Thyroid gland (tissue), 4 donors: Measurements from ENCODE around the gene SRRM2. TPM values are rescaled to one million over a fixed set of nuclear protein-coding genes. Genes with fewer than 3 reads are reported as not detected.

ENCODE experiments used
- DNase-seq, 2 donors: peaks; one replicate each; pipeline ENCODE4 v3.0.0-alpha.2; 2019
- H3K27ac ChIP-seq, 3 donors: fragments of 200-600 bp; sonication (generic); 1 replicate in 2 of 3; 2 replicates in 1 of 3; pipeline ENCODE4 v1.5.1; 2016 to 2019; ENCODE audit warnings: mild to moderate bottlenecking in 1 of 3, moderate library complexity in 1 of 3
- H3K27me3 ChIP-seq: fragments of 200-600 bp; sonication (generic); one replicate; pipeline ENCODE4 v1.5.1; 2019
- H3K36me3 ChIP-seq, 2 donors: fragments of 200-600 bp; sonication (generic); one replicate each; pipeline ENCODE4 v1.5.1; 2016 to 2019
- H3K4me1 ChIP-seq, 2 donors: fragments of 200-600 bp; sonication (generic); one replicate each; pipeline ENCODE4 v1.5.1; 2017 to 2019
- H3K4me3 ChIP-seq, 3 donors: fragments of 200-600 bp; sonication (generic); replicated peaks in 1 of 3; 1 replicate in 2 of 3; 2 replicates in 1 of 3; pipeline ENCODE4 v1.5.1; 2016; ENCODE audit warnings: mild to moderate bottlenecking in 1 of 3
- H3K9me3 ChIP-seq: fragments of 200-600 bp; sonication (generic); one replicate; pipeline ENCODE4 v1.5.1; 2017
- POLR2A ChIP-seq, 2 donors: fragments of 450-650 bp; IDR thresholded peaks; one replicate each; pipeline ENCODE4 v1.6.1; 2017; ENCODE audit warnings: antibody characterized with exemption in 2 of 2, mild to moderate bottlenecking in 2 of 2, moderate library complexity in 1 of 2
- WGBS, 2 donors: methylation state at CpG; one replicate each; pipeline ENCODE4 v1.1.5; 2017; 5-methylcytosine and 5-hydroxymethylcytosine counted together
- intact Hi-C: fragments of 100-400 bp; cut with DNase I; formaldehyde crosslinking; loops from one replicate; pipeline ENCODE4 v1.15.1; 2023
- total RNA-seq, 4 donors: library from RNA; depleted of rRNA; stranded (reverse); fragments of >200 nt; gene quantifications; one replicate each; pipeline ENCODE4 v1.2.3, GENCODE V29; 2016
- TF ChIP-seq, protein P1 (sequence below), 6 experiments: fragments of 200-600 bp in 3 of 6; fragments of 450-650 bp in 3 of 6; sonication (generic) in 3 of 6; IDR thresholded peaks; one replicate each; pipeline ENCODE4 v1.5.1; 2016 to 2019; ENCODE audit warnings: antibody characterized with exemption in 6 of 6, mild to moderate bottlenecking in 2 of 6, inconsistent platforms in 1 of 6, moderate library complexity in 1 of 6

Gene SRRM2
- total RNA-seq, 4 donors from 2014 or later = 262 to 378 (median 312) TPM

DNA sequence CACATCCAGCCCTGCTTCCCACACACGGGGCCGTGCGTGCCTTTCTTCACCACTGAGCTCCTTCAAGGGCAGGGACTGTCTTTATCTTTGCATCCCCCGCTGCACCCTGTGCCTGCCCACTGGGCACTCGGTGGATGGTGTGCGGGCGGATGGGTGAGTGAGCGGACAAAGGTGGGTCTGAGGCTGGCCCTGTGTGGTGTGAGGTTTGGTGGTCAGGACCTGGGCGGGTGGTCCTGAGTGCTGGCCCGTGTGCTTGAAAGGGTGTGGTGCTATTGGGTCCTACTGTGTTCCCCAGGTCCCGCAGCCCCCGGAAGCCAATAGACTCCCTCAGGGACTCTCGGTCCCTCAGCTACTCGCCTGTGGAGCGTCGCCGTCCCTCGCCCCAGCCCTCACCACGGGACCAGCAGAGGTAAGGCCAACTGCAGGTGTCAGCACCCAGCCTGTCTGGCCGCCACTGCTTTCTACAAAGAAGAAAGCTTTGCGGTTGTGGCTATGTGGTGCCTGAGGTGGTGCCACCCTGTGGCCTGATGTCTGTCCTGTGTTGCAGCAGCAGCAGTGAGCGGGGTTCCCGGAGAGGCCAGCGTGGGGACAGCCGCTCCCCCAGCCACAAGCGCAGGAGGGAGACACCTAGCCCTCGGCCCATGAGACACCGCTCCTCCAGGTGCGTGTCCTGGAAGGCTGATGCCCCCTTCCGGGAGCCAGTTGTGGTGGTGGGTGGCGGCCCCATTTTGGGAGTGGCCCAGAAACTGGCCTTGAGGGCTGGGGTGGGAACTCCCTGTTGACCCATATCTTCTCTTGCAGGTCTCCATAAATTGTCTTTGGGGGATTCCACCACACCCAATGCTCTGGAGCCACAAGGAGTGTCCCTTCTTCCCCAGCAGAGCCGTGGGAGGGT is 17.9 kb downstream of the SRRM2 start:
- no peak for DNase-seq
- Histone ChIP-seq H3K4me3 (no peak overlapping the region), H3K36me3 (peaks cover 81 to 86% of the 10 kb centered on the region in 2 donors), H3K27ac (no peak overlapping the region), H3K9me3 (no peaks in the 10 kb centered on the region), H3K4me1 (no peaks in the 10 kb centered on the region), H3K27me3 (no peaks in the 10 kb centered on the region)
- intact Hi-C loops = no loop called here
- TF ChIP-seq, protein P1, sequence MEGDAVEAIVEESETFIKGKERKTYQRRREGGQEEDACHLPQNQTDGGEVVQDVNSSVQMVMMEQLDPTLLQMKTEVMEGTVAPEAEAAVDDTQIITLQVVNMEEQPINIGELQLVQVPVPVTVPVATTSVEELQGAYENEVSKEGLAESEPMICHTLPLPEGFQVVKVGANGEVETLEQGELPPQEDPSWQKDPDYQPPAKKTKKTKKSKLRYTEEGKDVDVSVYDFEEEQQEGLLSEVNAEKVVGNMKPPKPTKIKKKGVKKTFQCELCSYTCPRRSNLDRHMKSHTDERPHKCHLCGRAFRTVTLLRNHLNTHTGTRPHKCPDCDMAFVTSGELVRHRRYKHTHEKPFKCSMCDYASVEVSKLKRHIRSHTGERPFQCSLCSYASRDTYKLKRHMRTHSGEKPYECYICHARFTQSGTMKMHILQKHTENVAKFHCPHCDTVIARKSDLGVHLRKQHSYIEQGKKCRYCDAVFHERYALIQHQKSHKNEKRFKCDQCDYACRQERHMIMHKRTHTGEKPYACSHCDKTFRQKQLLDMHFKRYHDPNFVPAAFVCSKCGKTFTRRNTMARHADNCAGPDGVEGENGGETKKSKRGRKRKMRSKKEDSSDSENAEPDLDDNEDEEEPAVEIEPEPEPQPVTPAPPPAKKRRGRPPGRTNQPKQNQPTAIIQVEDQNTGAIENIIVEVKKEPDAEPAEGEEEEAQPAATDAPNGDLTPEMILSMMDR (IDR thresholded peaks at IDR 0.05) = no peak
- TF ChIP-seq POLR2A (IDR thresholded peaks at IDR 0.05) = no peak
- 86 to 88% methylated on average over 19 to 25 of the region's 32 CpGs for WGBS, 2 donors

DNA sequence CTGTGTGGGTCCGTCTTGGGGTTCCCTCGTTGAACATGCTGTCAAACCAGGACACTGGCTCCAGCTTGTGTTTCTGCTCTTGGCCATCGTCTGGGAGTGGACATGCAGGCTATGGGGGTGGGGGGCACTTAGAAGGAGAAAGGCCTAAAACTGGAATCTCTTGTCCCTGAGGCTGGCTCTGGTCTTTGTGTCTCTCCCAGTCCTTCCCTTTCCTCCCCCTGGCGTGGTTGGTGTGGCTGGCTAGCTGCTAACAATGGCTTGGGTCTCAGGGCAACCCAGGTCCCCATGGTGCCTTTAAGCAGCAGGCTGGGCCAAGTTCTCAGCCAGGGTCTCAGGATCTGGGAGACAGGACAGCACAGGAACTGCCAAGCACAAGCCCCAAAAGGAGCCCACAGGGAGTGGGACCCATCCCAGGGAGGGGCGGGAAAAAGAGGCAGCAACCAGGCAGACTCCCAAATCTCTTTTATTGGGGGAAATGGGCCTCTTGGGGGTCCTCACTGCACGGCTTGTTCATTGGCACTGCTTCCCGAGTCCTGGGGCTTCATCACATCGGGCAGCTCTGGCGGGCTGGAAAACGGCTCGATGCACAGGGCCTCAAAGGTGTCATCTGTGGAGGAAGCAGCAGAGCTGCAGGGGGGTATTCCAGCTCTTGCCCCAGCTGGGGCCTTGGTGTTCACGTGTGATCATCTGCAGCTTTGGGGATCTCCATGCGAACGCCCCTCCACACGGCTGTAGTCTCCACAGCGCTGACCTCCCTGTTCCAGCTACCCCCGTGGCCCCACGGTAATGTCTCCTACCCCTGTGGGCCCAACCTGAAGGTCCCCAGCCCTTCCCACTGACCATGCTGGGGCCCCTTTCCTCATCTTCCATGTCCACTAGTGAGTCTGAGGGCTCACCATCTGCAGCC is 19.3 kb downstream of the SRRM2 start:
- WGBS, 2 donors = 78% methylated on average over 18 of the region's 18 CpGs
- intact Hi-C loops = no loop called here
- DNase-seq = no peak

DNA sequence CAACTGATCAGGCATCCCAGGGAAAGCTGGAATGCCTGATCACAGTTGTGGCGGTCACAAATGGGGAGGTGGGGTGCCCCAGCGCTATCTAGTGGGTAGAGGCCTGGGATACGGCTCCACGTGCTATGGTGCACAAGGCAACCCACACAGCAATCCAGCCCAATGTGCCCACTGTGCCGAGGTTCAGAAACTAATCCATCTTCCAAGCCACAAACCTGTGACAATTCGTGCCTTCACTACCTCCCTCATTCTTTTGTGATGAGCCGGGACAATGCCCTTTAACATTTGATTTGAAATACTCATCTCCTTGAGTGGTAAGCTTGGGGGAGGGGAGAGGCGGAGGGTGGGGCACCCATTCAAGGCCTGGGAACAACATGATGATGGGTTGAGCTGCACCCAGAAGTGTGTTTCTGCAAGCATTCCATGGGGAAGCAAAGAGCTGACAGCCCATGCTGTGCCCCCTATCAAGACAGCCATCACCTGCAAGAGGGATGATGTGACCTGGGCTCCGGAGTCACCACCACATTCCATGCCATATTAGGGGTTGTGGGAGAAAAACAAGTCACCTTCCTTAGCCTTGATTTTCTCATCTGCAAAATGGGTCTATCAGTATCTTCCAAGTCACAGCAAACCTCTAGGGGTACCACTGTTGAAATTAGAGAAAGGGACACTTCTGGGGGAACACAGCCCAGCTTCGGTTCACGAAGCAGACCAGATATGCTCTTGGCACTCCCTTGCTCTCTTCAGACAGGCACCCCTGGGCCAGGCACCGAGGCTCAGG is 20.9 kb downstream of the SRRM2 start:
- WGBS, 2 donors = 86 to 89% methylated on average over 10 to 12 of the region's 12 CpGs
- DNase-seq = no peak
- no peaks in the 10 kb centered on the region for H3K9me3 ChIP-seq
- intact Hi-C loops = no loop called here
- peaks cover 12 to 13% of the 10 kb centered on the region in 2 donors for H3K4me1 ChIP-seq
- no peak overlapping the region for H3K4me3 ChIP-seq
- TF ChIP-seq, protein P1 (IDR thresholded peaks at IDR 0.05) = no peak
- no peak for TF ChIP-seq POLR2A (IDR thresholded peaks at IDR 0.05)
- no peaks in the 10 kb centered on the region for H3K27me3 ChIP-seq
- H3K27ac ChIP-seq = no peak overlapping the region
- H3K36me3 ChIP-seq = peaks cover 50 to 55% of the 10 kb centered on the region in 2 donors

More for the DNA sequence above, 19.3 kb downstream of the SRRM2 start:
- TF ChIP-seq, protein P1 (IDR thresholded peaks at IDR 0.05) = no peak
- no peak for TF ChIP-seq POLR2A (IDR thresholded peaks at IDR 0.05)
- no peak overlapping the region for H3K27ac ChIP-seq
- H3K27me3 ChIP-seq = no peaks in the 10 kb centered on the region
- peaks cover 9% of the 10 kb centered on the region in 2 donors for H3K4me1 ChIP-seq
- peaks cover 66 to 71% of the 10 kb centered on the region in 2 donors for H3K36me3 ChIP-seq
- H3K4me3 ChIP-seq = no peak overlapping the region
- no peaks in the 10 kb centered on the region for H3K9me3 ChIP-seq

DNA sequence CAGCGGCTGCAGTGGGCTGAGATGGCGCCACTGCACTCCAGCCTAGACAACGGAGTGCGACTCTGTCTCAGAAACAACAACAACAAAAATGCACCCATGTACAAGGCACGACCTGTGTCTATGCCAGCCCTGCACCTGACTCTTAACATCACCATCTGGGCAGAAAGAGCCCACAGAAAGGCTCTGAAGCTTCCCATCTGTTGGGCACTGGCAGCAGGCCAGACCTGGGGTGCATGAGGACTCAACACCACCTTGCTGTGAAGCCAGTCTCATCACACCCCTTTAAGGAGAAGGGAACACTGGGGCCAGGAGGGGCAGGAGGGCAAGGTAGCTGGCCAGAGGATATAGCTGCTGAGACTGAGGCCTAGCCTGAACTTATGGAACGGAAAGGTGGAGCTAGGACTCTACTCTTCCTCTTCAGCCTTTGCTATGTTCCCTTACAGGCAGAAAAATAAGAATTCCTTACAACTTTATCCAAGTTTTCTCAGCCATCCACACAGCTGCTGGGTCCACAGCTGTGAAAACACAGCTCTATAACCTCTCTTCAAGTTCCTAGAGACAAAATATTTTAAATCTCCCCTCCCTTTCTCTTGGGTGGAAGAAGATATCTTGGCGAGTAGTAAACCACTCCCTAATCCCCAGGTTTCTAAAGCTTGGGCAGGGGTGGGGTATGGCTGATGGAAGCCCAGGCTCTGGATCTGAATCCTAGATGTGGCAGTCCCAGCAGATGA is 21.9 kb downstream of the SRRM2 start:
- intact Hi-C loops = no loop called here
- WGBS, 2 donors = 71 to 80% methylated on average over 6 to 7 of the region's 7 CpGs

More for the DNA sequence above, 21.9 kb downstream of the SRRM2 start:
- no peak overlapping the region for H3K27ac ChIP-seq
- H3K36me3 ChIP-seq = peaks cover 41 to 46% of the 10 kb centered on the region in 2 donors
- H3K27me3 ChIP-seq = no peaks in the 10 kb centered on the region
- no peak for DNase-seq
- H3K4me1 ChIP-seq = peaks cover 18 to 19% of the 10 kb centered on the region in 2 donors
- no peak for TF ChIP-seq POLR2A (IDR thresholded peaks at IDR 0.05)
- TF ChIP-seq, protein P1 (IDR thresholded peaks at IDR 0.05) = no peak
- H3K9me3 ChIP-seq = no peaks in the 10 kb centered on the region
- H3K4me3 ChIP-seq = no peak overlapping the region
